HG02571 (cell line): ENCODE results near the gene GDAP1L1.
"Not testable (repeated sequence)": the region's sequence is repeated elsewhere in the genome, so short reads cannot be mapped to it uniquely, and the experiment has no call there.

Experiments used
- ATAC-seq: cut with Tn5 transposase; IDR thresholded peaks from one replicate; pipeline ENCODE4 v1.9.1; 2021; ENCODE audit warnings: mild to moderate bottlenecking, moderate library complexity; ENCODE audit not compliant: unreplicated experiment

The GDAP1L1 gene

GRCh38 chr20:44219170-44219730 is 27.9 kb upstream of the GDAP1L1 start:
- ATAC-seq, result no peak

DNA sequence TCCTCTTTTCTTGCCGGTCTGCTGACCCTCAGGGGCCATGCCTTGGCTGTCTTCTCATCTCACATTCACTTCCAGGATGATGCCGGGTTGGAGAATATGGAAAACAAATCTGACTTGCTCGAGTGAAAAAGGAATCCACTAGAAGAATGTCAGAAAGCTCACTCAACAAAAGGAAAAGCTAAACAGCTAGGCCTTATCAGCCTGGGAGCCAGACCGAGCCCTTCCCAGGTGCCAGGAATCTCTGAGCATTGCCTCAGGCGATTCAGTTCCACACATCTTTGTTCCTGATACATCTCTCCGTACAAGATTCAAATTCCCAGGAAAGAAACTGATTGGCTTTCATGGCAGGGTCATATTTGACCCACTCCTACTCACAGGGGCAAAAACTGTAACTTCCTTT is 27.3 kb upstream of the GDAP1L1 start:
- ATAC-seq, result no peak

- ATAC-seq, result no peak
Observed at GRCh38 chr20:44221368-44221954, 25.6 kb upstream of the GDAP1L1 start.

DNA sequence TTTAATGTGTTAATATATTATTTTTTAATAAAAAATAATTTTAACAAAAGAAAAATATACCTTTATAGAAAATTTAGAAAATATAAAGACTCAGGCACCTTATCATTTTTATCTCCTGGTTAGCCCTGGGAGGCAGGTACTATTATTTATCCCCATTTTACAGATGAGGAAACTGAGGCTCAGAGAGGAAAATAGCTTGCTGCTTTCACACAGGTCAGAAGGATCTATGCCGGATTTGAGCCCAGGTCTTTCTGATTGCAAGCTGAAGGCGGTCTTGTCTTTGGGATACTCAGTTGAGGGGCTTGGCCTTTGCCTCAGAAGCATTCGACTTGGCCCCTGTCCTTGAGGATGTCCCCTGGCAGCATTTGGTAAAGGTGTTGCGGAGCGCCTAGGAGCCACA is 25.1 kb upstream of the GDAP1L1 start:
- ATAC-seq, result no peak

GRCh38 chr20:44222633-44223368 is 24.3 kb upstream of the GDAP1L1 start:
- no peak for ATAC-seq

- no peak for ATAC-seq
Observed at GRCh38 chr20:44223721-44224120, 23.4 kb upstream of the GDAP1L1 start.

DNA sequence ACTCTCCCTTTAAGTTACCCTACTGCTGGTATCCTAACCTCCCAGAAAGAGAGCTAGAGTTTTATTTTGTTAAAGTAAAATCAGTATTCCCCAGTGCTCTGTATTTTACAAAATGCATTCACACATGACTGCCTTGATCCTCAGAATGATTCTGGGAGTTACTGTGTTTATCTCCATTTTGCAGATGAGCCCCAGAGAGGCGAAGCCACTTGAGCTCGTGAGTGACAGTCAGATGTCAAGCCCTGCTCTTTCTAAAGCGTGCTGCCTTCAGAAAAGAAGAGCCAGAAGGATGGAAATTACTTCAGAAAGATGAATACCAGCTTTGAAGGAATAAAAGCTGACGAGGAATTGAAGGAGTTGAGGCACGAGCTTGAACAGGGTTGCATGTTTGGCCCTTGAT is 22.5 kb upstream of the GDAP1L1 start:
- ATAC-seq, result no peak

DNA sequence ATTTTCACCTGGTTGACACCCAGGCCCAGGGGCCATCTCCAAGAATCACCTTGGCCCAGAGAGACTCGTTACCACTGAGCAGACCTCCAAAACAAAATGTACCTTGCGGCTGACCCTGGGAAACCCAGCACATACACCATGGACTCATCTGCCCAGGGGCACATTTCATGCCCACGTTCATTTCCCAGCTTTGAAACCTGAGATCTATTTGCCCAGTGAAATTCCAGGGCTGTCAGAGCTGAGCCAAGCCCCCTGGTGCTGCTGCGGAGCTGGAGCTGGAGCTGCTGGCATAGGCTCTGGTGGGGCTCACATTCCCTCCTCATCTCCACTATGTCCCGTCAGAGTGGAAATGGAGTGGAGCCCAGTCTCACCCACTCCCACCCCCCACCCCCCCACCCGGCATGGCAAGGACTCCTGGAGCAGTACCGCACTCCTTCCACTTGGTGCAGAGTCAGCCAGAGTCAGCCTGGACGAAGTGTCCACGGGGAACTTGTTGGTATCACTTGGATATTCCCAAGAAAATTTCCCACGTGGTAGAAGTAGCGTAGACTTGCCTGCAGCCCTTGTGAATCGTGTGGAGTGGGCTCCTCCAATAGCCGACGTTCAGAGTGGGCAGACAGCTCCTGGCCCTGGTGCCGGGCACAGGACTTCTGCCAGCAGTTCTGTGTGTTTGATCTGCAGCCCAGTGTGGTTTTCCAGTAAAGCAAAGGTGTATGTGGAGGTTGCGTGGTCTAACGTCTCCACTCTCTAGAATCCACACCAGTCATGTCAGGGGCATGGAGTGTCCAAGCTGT is 18.4 kb upstream of the GDAP1L1 start:
- no peak for ATAC-seq

DNA sequence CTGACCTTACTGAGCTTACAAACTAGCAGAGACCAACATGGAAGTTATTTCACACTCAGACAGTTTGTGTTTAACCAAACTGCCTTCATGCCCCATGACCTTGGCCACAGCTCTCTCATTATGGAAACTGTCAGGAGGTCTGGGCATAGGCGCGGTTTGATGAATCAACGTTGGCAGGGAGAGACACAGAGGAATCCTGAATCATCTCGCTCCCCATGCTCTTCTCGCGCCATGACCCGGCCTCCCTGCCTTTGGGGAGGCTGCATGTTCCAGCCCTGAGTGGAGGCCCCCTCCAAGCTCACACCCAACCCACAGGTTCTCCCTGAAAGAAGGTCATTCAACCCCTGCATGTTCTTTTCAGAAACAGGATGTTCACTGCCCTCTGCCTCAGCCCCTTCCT is 15.9 kb upstream of the GDAP1L1 start:
- ATAC-seq, result no peak

- ATAC-seq, result no peak
Observed at GRCh38 chr20:44231713-44232468, 15.2 kb upstream of the GDAP1L1 start.

GRCh38 chr20:44232469-44232856 is 14.6 kb upstream of the GDAP1L1 start:
- not testable (repeated sequence) for ATAC-seq

DNA sequence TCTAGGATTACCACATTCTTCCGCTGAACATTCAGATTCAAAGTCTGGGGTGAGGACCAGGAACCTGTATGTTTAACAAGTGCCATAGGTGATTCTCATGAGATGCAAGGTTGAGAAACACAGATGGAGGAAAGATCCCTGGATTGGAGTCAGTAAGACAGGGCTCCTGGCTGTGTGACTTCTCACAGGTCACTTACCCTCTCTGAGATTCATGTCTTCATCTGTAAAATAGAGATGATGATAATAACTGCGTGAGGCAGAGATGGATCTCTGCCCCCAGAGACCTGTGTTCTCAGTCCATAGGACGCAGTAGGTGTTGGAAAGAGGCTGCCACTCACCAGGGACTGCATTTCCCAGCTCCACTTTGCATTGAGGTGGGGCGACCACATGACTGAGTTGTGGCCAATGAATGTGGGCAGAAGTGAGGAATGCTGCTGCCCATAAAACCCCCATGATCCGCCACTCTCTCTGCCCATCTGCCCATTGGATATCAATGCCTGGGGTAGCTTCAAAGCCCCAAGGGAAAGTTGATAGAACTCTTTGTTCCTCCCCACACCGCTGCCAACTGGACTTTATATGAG is 13.6 kb upstream of the GDAP1L1 start:
- ATAC-seq, result no peak

DNA sequence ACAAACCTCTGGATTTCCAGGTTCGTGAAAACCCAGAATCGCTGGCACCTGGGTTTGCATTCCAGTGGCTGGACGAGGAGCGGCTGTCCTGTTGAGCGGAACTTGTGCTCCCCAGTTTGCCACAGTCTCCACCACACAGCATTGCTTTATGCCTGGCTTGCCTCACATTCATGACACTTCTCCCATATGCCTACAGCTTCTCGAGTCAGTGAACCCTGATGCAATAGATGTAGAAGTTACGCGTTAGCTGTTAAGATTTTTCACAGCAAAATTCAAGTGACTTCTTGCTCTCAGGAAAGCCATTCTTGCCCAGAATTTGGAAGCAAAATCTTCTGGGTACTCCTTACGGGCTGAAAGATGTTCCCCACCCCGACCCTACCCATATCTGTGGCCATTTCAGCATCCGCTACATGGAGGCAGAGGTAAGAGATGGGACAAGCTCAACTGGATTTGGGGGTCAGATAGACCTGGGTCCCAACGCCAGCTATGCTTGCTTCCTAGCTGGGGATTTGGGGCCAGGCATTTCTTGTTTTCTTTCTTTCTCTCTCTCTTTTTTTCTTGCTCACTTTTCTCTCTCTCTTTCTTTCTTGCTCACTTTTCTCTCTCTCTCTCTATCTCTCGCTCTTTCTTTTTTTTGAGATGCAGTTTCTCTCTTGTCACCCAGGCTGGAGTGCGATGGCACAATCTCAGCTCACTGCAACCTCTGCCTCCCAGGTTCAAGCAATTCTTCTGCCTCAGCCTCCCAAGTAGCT is 12.4 kb upstream of the GDAP1L1 start:
- no peak for ATAC-seq

DNA sequence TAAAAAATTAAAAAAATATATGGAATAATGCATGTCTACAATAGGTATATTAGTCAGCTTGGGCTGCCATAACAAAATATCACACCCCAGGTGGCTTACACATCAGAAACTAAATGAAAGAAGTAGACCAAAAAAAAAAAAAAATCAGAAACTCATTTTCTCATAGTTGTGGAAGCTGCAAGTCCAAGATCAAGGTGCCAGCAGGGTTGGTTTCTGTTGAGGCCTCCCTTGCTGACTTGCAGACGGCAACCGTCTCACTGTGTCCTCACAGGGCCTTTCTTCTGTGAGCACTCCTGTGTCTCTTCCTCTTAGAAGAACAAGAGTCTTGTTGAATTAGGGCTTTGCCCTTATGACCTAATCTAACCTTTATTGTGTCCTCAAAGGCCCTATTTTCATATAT is 11.4 kb upstream of the GDAP1L1 start:
- ATAC-seq, result no peak

DNA sequence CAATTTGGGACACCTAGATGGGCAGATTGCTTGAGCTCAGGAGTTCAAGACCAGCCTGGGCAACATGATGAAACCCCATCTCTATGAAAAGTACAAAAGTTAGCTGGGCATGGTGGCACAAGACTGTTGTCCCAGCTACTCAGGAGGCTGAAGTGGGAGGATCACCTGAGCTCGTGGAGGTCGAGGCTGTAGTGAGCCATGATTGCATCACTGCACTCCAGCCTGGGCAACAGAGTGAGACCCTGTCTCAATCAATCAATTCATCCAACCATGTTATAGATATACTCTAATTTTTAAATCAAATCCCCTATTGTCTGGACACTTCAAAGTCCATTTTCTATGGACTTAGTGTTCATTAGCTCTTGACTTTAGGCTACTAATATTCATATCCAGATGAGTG is 10.3 kb upstream of the GDAP1L1 start:
- ATAC-seq, result not testable (repeated sequence)

DNA sequence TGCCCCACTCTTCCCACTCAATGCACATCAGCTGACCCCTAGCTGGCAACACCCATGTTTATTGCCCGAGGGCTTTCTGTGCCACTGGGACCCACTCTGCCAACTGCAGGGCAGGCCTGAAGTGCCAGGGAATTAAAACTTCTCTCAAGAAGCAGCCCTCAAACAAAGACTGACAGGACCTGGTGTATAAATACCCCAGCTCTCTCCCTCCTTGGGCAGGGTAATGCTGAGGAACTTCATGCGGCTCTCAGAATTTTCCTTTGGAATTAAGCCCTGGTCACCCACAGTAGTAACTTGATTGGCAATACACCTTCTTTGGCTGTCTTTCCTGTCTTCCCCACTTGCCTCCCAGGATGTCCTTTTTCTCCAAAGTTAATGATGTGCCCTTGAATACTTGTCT is 5.3 kb upstream of the GDAP1L1 start:
- ATAC-seq, result no peak

- no peak for ATAC-seq
Observed at GRCh38 chr20:44245977-44246376, 1.1 kb upstream of the GDAP1L1 start.

GRCh38 chr20:44247586-44248409 is 690 bp downstream of the GDAP1L1 start:
- no peak for ATAC-seq

DNA sequence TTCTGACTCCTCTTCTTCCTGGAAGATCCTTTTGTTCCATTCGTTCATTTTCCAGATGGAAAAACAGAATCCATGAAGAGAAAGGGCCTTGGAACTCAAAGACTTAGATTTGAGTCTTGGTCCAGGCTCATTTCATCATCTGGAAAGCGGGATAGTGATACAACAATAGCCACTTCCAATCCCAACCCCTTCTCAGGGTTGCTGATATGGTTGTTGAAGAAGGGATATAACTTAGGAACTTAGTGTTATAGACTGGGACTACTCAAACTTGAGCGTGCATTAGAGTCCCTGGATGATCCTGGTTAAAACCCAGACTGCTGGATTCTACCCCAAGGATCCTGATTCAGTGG is 1.3 kb downstream of the GDAP1L1 start:
- no peak for ATAC-seq
